Stomach (tissue), 4 donors: ENCODE data around the gene UBAC2.

Source experiments
- CTCF ChIP-seq, 7 experiments: fragments of 450-650 bp in 4 of 7; fragments of 200-600 bp in 3 of 7; sonication (generic) in 3 of 7; IDR thresholded peaks; one replicate each; pipeline ENCODE4 v1.5.1; 2016 to 2019; ENCODE audit warnings: antibody characterized with exemption in 7 of 7, control low read depth in 2 of 7, mild to moderate bottlenecking in 1 of 7
- POLR2A ChIP-seq, 4 donors: fragments of 450-650 bp; IDR thresholded peaks; one replicate each; pipeline ENCODE4 v1.6.1; 2016; ENCODE audit warnings: antibody characterized with exemption in 4 of 4, control low read depth in 2 of 4, mild to moderate bottlenecking in 1 of 4, moderate library complexity in 1 of 4

GRCh38 chr13:99391781-99392469, 191.3 kb downstream of the UBAC2 start:
- TF ChIP-seq CTCF (IDR thresholded peaks at IDR 0.05) (no peak), POLR2A (IDR thresholded peaks at IDR 0.05) (no peak)
